GM12891 (cell line): ENCODE measurements around the gene CCDC97.

Source experiments
- POLR2A ChIP-seq: IDR thresholded peaks from 2 replicates; pipeline ENCODE4 v1.6.1; 2011; ENCODE audit warnings: low read depth, low read length, control low read depth
- POLR2AphosphoS5 ChIP-seq: IDR thresholded peaks from 2 replicates; pipeline ENCODE4 v1.6.1; 2011; ENCODE audit warnings: low read depth, low read length, control low read depth
- POU2F2 ChIP-seq: IDR thresholded peaks from 2 replicates; pipeline ENCODE4 v1.6.1; 2011; ENCODE audit warnings: low read depth, mild to moderate bottlenecking, control low read depth, low read length, moderate library complexity
- TAF1 ChIP-seq: IDR thresholded peaks from 2 replicates; pipeline ENCODE4 v1.6.1; 2011; ENCODE audit warnings: low read depth, low read length, control low read depth

DNA sequence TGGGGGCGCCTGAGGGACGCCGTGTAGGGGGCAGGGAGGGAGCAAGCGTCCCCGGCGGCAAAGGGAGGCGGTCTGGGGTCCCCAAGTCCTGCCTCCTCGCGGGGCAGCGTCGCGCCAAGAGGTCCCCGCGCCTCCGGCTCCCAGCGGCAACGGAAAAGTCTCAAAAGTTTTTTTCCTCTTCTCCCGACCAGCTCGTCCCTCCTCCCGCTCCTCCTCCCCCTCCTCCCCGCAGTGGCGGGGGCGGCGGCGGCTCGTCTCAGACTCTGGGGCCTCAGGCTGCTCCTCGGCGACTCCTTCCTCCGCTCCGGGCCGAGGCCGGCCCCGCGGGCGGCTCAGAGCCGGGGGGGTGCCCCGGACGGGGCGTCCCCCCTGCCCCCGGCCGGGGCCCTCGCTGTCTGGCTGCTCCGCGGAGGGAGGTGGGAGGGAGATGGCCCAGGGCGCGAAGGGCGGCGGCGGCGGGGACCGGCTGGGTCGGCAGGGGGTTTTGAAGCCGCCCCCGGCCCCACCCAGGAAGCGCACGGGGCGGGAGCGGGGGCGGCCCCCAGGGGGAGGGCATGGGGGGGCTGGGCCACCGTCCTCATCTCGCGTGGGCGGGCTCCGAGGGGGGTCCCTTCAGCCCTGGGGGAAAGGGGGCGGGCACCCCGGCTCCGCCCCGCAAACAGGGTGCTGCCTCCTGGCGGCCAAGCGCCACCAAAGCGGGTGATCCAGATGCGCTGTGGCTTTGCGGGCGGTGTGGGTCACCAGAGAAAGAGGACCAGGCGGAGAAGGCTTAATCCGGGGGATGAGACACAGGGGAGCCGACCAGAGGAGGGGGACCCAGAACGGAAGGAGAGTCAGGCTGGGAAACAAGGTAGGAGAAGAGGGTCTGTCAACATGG, 43.7 kb downstream of the CCDC97 start, which contains the start of gene TGFB1:
- peak; percentile 58; the same call in 1 of the 2 replicates for TF ChIP-seq POLR2A
- no peak for TF ChIP-seq POLR2AphosphoS5
- TF ChIP-seq TAF1, result no peak
- TF ChIP-seq POU2F2, result no peak
